Left kidney (tissue), 2 donors: ENCODE data around the gene EMX2. TPM values are rescaled to one million over a fixed set of nuclear protein-coding genes. Genes with fewer than 3 reads are reported as not detected.
"Not testable (repeated sequence)": the region's sequence is repeated elsewhere in the genome, so short reads cannot be mapped to it uniquely, and the experiment has no call there.

Experiments
- DNase-seq: peaks from one replicate; pipeline ENCODE4 v3.0.0-alpha.2; 2013
- polyA plus RNA-seq: library from polyadenylated mRNA; unstranded; fragments of 120-200 nt; gene quantifications from one replicate; pipeline ENCODE4 v1.2.1, GENCODE V29; 2013; ENCODE audit not compliant: insufficient read length

EMX2 gene
- polyA plus RNA-seq, 1 donor: 177 TPM

DNA sequence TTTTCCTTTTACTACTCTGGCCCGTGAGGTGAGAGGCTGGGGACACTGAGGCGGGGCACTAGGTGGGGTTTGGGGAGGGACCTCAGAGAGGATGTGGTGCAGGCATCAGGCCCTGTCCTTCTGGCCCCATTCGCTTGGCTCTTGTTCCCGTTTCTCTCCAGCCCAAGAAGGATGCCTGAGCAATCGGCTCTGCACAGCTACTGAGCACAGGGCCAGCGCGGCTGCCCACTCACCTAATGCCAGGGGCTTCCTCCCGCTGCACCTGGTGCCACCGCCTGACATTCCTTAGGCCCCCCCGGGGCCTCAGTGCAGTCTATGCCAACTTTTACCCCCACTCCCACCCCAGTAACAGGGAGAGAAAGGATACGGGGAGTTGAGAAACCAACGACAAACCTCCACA, 12.5 kb downstream of the EMX2 start:
- no peak for DNase-seq

DNA sequence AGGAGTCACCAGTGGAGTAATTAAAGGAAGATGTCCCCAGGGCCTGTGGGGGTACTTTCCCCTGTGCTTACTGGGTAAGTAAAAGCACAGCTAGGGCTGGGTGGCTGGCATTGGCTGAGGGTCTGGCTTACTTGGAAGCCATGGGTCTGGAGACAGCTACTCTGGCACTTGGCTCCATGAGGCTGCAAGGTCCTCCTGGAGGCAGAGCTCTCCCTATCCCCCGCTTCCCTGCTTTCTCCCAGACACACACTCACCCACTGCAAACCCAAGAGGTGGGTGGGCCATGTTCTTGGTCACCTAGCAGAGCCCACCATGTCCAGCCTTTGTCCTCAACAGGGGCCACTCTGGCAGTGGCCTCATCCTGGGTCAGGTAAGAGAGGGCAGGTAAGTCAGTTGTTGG, 13.3 kb downstream of the EMX2 start:
- no peak for DNase-seq

- DNase-seq: no peak
These were observed 13.8 kb downstream of the EMX2 start for GRCh38 chr10:117556356-117556755.

- DNase-seq: no peak
These were observed 17.2 kb downstream of the EMX2 start for GRCh38 chr10:117559712-117560111.

DNA sequence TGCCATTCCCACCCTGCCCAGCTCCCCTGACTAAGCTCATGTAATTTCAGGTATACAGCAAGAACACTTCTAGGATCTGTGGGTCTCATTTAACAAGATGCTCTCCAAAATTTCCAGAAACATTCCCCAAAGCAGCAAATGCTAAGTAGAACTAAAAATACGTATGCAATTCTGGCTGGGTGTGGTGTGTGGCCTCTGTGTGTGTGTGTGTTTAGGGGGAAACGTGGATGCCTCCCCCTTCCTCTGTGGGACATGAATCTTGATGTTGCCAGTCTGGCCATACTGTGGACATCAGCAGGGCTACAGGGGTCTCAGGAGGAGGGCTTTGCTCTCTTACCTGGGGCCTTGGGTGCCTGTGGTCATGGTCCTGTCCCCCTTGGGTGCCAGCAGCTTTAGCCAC, 18.4 kb downstream of the EMX2 start:
- DNase-seq: no peak

DNA sequence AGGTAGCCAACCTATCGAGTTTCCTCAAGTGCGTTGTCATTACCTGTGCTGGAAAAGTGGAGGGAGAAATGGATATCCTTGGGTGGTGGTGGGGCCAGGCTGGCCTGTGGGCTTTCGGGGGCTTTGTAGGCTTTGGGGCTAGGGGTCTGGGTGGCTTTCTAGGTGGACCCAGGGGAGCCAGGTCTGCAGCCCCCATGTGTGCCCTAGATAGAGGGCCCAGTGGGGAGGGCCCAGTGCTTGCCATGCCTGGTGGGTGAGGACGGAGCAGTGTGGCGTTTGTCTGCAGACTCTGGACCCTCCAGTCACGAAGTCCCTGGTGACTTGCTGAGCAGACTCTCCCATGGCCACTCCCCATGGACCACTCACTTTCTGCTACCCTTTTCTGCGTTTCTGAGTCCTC, 19.7 kb downstream of the EMX2 start:
- DNase-seq: no peak

- no peak for DNase-seq
These were observed 20.6 kb downstream of the EMX2 start for GRCh38 chr10:117562896-117563737.

- no peak for DNase-seq
These were observed 21.2 kb downstream of the EMX2 start for GRCh38 chr10:117563780-117564179.

DNA sequence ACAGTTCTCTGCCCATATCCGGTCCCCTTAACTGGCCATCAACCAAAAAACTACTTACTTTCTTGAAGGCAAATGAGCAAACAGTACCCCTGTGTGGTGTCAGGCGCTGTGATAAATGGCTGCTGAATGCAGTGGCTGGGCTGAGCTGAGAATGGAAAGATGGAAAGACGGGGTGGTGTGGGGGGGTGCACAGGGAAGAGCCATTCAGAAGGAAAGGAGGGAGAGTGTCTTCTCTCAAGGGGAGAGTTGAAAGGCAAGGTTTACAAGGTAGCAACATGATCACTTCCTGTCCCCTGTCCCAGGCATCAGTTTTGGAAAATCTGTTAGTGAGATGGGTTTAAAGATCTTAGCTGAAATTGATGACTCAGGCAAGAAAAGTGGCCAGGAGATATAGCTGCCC, 22.5 kb downstream of the EMX2 start:
- peak; percentile 12 for DNase-seq

GRCh38 chr10:117568334-117568733, 25.8 kb downstream of the EMX2 start:
- no peak for DNase-seq

- DNase-seq: peak; percentile 14
These were observed 27.3 kb downstream of the EMX2 start for GRCh38 chr10:117569610-117570390.

- no peak for DNase-seq
These were observed 28.3 kb downstream of the EMX2 start for GRCh38 chr10:117570880-117571279.

DNA sequence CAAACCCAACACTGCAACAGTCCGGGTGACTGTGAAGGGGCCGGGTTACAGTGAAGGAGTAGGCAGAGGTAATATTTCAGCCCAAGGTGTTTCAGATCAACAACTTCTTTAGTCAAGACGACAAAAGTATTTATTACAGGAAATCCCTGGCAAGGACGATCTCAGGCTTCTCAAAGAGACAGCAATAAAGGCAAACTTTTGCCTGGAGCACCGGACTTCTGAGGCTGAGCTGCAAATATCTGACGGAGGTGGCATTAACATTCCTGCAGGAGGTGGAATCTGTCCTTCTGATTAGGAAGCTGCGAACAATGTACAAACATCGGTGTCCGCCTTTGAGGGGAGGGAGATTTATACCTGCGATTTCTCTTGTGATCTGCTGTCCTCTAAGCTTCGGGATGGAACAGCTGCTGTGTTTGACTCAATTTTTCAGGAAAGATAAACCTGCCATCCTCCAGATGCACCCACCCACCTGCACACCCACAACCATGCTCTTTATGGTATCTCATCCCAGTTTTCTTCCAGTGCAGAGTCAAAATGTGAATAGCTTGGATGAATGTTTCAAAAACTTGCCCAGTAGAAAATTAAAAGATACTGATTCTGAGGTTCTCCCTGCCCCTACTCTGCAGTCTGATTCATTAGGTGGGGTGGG, 32.1 kb downstream of the EMX2 start:
- no peak for DNase-seq

DNA sequence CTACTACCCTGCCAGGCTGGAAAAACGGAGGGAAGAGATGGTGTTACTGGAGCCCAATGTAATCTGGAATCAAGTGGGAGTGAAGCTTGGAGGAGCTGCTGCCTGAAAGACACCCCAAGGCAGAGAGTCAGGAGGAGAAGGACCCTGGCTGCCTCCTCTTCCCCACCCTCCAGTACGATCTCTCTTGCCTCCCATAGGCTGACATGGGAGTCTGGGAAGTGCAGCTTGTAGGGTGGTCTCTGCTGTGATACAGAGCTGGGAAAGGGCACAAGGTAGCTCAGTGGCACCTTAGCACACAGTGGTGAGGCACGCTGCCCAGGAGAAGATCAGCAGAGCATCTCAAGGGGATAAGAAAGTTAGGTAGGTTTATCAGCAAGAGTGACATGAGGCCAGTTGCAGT, 35.9 kb downstream of the EMX2 start:
- DNase-seq: no peak

DNA sequence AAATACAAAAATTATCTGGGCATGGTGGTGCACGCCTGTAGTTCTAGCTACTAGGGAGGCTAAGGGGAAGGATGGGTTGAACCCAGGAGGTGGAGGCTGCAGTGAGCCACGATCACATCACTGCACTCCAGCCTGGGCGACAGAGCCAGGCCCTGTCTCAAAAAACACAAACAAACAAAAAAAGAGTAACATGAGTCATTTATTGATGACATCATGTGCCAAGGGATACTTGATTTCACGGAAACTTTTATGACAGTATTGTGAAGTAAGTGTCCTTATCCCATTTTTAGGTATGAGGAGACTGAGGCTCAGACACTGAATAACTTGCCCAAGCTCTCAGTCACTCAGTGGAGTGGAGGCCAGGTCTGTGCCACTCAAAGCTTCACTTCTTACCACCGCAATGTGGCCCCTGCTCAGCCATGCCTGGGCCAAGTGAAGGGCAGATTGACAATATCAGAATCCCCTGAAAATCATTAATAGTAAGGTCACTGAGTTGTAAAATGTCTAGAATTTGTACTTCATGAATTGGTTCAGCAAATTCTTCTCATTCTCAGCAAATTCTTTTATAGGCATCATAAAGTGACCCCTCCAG, 36.5 kb downstream of the EMX2 start:
- DNase-seq: no peak

DNA sequence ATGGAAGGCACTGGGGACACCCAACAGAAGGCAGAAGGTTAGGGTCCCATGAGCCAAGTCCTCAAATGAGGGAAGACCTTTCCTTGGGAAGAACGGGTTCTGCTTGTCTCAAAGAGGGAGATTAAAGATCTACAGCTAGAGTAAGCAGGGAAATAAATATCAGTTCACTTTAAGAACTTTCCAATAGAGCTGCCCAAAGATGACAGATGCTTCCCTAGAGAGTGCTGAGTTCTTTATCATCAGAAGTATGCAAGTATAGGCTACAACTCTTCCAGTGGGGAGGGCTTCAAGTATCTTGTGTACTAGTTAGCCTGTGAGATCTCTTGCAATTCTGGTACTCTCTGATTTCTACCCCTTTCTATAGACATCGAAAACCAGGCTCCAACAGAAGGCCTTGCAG, 39.4 kb downstream of the EMX2 start:
- no peak for DNase-seq

- DNase-seq: not testable (repeated sequence)
These were observed 42.3 kb downstream of the EMX2 start for GRCh38 chr10:117584831-117585230.

DNA sequence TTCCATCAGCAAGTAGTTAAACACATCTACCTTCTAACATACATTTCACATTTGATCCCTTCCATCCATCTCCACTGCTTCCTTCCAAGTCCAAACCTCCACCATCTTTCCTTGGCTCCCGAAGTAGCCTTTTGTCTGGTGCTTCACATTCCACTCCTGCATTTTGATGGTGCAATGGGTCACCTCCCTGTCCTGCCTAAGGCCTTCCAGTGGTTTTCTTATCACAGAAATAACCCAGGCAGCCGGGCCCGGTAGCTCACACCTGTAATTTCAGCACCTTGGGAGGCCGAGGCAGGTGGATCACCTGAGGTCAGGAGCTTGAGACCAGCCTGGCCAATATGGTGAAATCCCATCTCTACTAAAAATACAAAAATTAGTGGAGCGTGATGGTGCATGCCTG, 44.5 kb downstream of the EMX2 start:
- no peak for DNase-seq

DNA sequence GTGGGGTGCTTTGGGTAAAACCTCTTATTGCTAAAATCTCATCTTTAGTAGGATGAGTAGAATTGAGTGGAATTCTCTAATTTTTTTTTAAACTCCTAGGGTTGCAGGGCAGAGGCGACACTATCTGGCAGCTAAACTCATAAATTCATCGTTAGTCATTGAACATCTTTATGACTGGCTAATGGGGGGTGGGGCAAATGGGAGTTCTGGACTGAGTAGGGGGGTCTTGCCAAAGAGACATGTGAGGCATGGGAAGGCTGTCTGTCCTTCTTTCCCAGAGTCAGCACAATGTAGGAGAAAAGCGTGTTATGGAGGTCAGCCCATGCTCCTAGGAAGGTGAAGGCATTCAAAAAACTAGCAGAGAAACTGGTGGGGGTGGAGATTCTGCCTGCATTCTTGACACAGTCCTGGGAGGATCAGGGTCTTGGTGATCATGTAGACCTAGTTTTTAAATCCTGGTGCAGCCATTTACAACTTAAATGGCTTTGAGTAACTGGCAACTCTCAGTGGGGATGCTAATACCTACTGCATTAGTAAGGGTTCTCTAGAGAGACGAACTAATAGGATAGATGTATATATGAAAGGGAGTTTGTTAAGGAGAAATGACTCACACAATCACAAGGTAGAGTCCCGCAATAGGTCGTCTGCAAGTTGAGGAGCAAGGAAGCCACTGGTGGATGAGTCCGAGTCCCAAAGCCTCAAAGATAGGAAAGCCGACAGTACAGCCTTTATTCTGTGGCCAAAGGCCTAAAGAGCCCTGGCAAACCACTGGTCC, 47.7 kb downstream of the EMX2 start:
- no peak for DNase-seq

DNA sequence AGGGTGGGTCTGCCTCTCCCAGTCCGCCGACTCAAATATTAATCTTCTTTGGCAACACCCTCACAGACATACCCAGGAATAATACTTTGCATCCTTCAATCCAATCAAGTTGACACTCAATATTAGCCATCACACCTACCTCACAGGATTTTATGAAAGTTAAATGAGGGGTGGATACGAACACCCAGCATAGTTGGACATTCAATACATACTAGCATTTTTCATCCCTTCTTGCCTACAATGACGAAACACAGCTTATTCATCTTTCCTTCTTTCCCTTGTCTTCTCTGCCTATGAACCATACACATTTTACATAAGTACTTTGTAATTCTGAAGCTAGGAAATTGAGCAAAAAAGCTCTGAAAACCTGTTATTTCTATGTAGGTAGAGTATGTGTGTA, 48.5 kb downstream of the EMX2 start:
- no peak for DNase-seq

DNA sequence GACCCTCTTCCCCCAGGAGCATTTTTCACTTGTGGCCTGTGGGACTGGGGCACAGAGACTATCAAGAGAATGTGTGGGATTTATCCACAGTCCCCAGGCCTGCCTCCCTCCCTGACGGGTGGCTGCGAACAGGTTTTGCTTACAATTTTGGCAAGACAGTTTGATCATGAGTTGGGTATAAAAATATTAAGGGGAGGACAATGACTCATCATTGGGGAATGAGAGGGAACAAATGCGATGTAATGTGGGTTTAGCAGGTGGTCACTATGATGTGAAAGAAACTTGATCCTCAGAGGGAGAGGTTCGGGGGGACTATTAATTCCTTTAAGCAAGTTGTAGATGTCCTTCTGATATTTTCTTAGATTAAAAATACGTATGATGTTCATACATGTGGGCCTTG, 52.2 kb downstream of the EMX2 start:
- no peak for DNase-seq

- no peak for DNase-seq
These were observed 54.2 kb downstream of the EMX2 start for GRCh38 chr10:117596706-117597105.
